Activated B cell treated with CpG ODN at 0.5 μM for 24 hours (primary cell): ENCODE measurements around the gene DGLUCY. TPM values are rescaled to one million over a fixed set of nuclear protein-coding genes. Genes with fewer than 3 reads are reported as not detected.
"Not testable (repeated sequence)": the region's sequence is repeated elsewhere in the genome, so short reads cannot be mapped to it uniquely, and the experiment has no call there.

Experiments
- ATAC-seq: fragments of 200-7000 bp; cut with Tn5 transposase; one replicate; pipeline ENCODE4 v1.10.0; 2021; ENCODE audit warnings: low read depth, mild to moderate bottlenecking, moderate library complexity
- CTCF ChIA-PET: fragments of 350-600 bp; sonication (Branson Sonifier 250); formaldehyde crosslinking; loops from one replicate; lab custom pipeline; 2021; ENCODE audit warnings: antibody characterized with exemption; lab: Charles Lee
- POLR2A ChIA-PET: fragments of 350-600 bp; sonication (Branson Sonifier 250); formaldehyde crosslinking; loops from one replicate; lab custom pipeline; 2021; ENCODE audit warnings: antibody characterized with exemption; lab: Charles Lee
- DNase-seq: peaks from one replicate; pipeline ENCODE4 v3.0.0; 2022
- H3K27ac Mint-ChIP-seq: one replicate; pipeline ENCODE4 v1.8.0; 2020; ENCODE audit warnings: mixed read lengths
- H3K27me3 Mint-ChIP-seq: one replicate; pipeline ENCODE4 v1.8.0; 2021; ENCODE audit warnings: mixed read lengths
- H3K36me3 Mint-ChIP-seq: one replicate; pipeline ENCODE4 v1.8.0; 2021; ENCODE audit warnings: low read depth, mixed read lengths
- H3K4me1 Mint-ChIP-seq: one replicate; pipeline ENCODE4 v1.8.0; 2021; ENCODE audit warnings: mixed read lengths
- H3K4me3 Mint-ChIP-seq: one replicate; pipeline ENCODE4 v1.8.0; 2020; ENCODE audit warnings: mild to moderate bottlenecking, mixed read lengths
- H3K9me3 Mint-ChIP-seq: one replicate; pipeline ENCODE4 v1.8.0; 2020; ENCODE audit warnings: mixed read lengths
- intact Hi-C: fragments of 100-400 bp; cut with micrococcal nuclease; formaldehyde crosslinking; loops from one replicate; pipeline ENCODE4 v1.15.1; 2024
- total RNA-seq: library from RNA; stranded (reverse); gene quantifications from 2 replicates; pipeline ENCODE4 v1.2.3, GENCODE V29; 2022
- TF ChIP-seq, protein P1 (sequence below): fragments of 200-600 bp; IDR thresholded peaks from one replicate; pipeline ENCODE4 v1.8.0; 2022; ENCODE audit warnings: antibody characterized with exemption, mild to moderate bottlenecking

The DGLUCY gene
- total RNA-seq, 1 donor from 2014 or later, result 92.7 TPM

- TF ChIP-seq, protein P1, sequence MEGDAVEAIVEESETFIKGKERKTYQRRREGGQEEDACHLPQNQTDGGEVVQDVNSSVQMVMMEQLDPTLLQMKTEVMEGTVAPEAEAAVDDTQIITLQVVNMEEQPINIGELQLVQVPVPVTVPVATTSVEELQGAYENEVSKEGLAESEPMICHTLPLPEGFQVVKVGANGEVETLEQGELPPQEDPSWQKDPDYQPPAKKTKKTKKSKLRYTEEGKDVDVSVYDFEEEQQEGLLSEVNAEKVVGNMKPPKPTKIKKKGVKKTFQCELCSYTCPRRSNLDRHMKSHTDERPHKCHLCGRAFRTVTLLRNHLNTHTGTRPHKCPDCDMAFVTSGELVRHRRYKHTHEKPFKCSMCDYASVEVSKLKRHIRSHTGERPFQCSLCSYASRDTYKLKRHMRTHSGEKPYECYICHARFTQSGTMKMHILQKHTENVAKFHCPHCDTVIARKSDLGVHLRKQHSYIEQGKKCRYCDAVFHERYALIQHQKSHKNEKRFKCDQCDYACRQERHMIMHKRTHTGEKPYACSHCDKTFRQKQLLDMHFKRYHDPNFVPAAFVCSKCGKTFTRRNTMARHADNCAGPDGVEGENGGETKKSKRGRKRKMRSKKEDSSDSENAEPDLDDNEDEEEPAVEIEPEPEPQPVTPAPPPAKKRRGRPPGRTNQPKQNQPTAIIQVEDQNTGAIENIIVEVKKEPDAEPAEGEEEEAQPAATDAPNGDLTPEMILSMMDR, result no peak
- H3K4me3 Mint-ChIP-seq, result no peak overlapping the region
- ChIA-PET CTCF (no interaction called here), POLR2A (interaction anchor here (0.6 kb wide), 1 partner anchor 84 kb away, joined by 8 read pairs; no protein-coding TSS in a partner anchor)
- ATAC-seq (no peak), DNase-seq (no peak)
- intact Hi-C loops, result no loop called here
- no peaks in the 10 kb centered on the region for H3K36me3 Mint-ChIP-seq
- H3K4me1 Mint-ChIP-seq, result peaks cover 3% of the 10 kb centered on the region
- H3K27ac Mint-ChIP-seq, result no peak overlapping the region
- H3K9me3 Mint-ChIP-seq, result no peaks in the 10 kb centered on the region
- H3K27me3 Mint-ChIP-seq, result no peaks in the 10 kb centered on the region
Observed at GRCh38 chr14:91075553-91075952, 38.3 kb upstream of the DGLUCY start.

GRCh38 chr14:91078095-91078737 is 35.7 kb upstream of the DGLUCY start:
- H3K27ac Mint-ChIP-seq, result no peak overlapping the region

GRCh38 chr14:91080071-91080470 is 33.8 kb upstream of the DGLUCY start:
- Mint-ChIP-seq H3K27ac (no peak overlapping the region), H3K36me3 (peaks cover 3% of the 10 kb centered on the region), H3K27me3 (no peaks in the 10 kb centered on the region), H3K4me1 (peaks cover 3% of the 10 kb centered on the region), H3K9me3 (no peaks in the 10 kb centered on the region), H3K4me3 (no peak overlapping the region)
- intact Hi-C loops, result no loop called here
- DNase-seq (no peak), ATAC-seq (no peak)
- ChIA-PET CTCF (no interaction called here), POLR2A (no interaction called here)
- TF ChIP-seq, protein P1, result no peak

More at GRCh38 chr14:91078095-91078737, 35.7 kb upstream of the DGLUCY start:
- ATAC-seq (no peak), DNase-seq (no peak)
- POLR2A ChIA-PET, result no interaction called here
- Mint-ChIP-seq H3K27me3 (no peaks in the 10 kb centered on the region), H3K4me3 (no peak overlapping the region), H3K36me3 (peaks cover 3% of the 10 kb centered on the region), H3K9me3 (no peaks in the 10 kb centered on the region), H3K4me1 (peaks cover 3% of the 10 kb centered on the region)
- TF ChIP-seq, protein P1, result no peak
- intact Hi-C loops, result no loop called here
- CTCF ChIA-PET, result no interaction called here

DNA sequence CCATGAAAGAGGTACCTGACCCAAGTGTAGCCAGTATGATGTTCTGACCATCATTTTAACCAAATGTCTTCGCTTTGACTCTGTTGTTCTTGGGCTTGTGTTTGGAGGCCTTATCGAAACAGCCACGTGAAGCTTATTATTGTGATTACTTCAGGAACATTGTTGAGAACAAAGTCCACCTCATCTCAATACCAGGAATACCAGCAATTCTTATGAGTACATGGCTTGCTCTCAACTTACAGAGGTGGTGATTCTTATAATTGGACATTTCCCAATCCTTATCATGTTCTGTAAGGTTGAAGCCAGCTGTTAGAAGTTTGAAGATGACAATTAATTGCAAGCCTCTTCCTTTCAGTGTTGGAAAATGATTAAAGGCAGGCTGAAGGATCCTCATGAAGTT is 31.6 kb upstream of the DGLUCY start:
- H3K27ac Mint-ChIP-seq, result no peak overlapping the region
- POLR2A ChIA-PET, result no interaction called here
- ATAC-seq, result no peak
- no peaks in the 10 kb centered on the region for H3K9me3 Mint-ChIP-seq
- TF ChIP-seq, protein P1, result no peak
- intact Hi-C loops, result no loop called here
- H3K27me3 Mint-ChIP-seq, result no peaks in the 10 kb centered on the region
- peaks cover 6% of the 10 kb centered on the region for H3K4me1 Mint-ChIP-seq
- no peak overlapping the region for H3K4me3 Mint-ChIP-seq
- no peak for DNase-seq
- H3K36me3 Mint-ChIP-seq, result peaks cover 3% of the 10 kb centered on the region
- CTCF ChIA-PET, result interaction anchor here (0.8 kb wide), 1 partner anchor 176 kb away, joined by 3 read pairs; no protein-coding TSS in a partner anchor

DNA sequence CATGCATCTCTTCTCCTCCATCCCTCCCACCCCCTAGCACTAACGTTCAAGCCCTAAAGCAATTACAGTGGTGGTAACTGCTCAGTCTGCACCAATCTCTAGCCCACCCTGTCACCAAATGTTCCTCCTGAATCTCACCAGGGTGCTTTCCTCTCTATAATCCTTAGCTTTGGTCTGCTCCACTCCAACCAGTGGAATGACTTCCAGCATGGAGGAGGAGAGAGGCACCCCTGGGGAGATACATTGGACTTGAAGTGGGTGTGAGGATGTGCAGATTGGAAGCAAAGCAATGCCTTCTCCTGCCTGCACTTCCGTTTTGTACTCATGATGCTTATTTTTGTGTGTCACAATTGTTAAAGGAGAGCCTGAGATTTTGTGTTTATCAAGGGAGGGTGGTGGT is 29.4 kb upstream of the DGLUCY start:
- POLR2A ChIA-PET, result no interaction called here
- no peaks in the 10 kb centered on the region for H3K27me3 Mint-ChIP-seq
- ATAC-seq (no peak), DNase-seq (no peak)
- H3K36me3 Mint-ChIP-seq, result peaks cover 3% of the 10 kb centered on the region
- no peak overlapping the region for H3K27ac Mint-ChIP-seq
- no peaks in the 10 kb centered on the region for H3K9me3 Mint-ChIP-seq
- intact Hi-C loops, result no loop called here
- CTCF ChIA-PET, result no interaction called here
- H3K4me3 Mint-ChIP-seq, result no peak overlapping the region
- TF ChIP-seq, protein P1, result no peak
- H3K4me1 Mint-ChIP-seq, result peaks cover 8% of the 10 kb centered on the region

GRCh38 chr14:91087470-91087869 is 26.4 kb upstream of the DGLUCY start:
- intact Hi-C loops, H3K9me3 Mint-ChIP-seq, H3K4me3 Mint-ChIP-seq, H3K27me3 Mint-ChIP-seq, POLR2A ChIA-PET, DNase-seq, H3K27ac Mint-ChIP-seq, CTCF ChIA-PET, H3K4me1 Mint-ChIP-seq, H3K36me3 Mint-ChIP-seq, ATAC-seq: not testable (repeated sequence)
